Measurements from ENCODE around the gene TREH.

DNA sequence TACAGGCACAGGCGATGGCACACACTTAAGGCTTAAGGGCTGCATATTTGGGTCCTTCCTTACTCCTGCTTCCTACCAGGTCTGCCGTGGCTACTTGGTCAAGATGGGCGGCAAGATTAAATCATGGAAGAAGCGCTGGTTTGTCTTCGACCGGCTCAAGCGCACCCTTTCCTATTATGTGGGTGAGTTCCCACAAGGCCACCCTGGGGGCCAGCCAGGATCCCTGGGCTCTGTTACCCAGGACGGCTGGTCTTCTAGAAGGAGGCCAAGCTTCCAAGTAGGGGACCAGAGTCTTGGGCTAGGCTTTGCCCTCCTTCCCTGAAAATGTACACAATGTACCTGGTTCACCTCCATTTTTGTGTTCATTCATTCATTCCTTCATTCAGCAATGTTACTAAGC is 29.1 kb downstream of the TREH start:
- TF ChIP-seq, protein P1, sequence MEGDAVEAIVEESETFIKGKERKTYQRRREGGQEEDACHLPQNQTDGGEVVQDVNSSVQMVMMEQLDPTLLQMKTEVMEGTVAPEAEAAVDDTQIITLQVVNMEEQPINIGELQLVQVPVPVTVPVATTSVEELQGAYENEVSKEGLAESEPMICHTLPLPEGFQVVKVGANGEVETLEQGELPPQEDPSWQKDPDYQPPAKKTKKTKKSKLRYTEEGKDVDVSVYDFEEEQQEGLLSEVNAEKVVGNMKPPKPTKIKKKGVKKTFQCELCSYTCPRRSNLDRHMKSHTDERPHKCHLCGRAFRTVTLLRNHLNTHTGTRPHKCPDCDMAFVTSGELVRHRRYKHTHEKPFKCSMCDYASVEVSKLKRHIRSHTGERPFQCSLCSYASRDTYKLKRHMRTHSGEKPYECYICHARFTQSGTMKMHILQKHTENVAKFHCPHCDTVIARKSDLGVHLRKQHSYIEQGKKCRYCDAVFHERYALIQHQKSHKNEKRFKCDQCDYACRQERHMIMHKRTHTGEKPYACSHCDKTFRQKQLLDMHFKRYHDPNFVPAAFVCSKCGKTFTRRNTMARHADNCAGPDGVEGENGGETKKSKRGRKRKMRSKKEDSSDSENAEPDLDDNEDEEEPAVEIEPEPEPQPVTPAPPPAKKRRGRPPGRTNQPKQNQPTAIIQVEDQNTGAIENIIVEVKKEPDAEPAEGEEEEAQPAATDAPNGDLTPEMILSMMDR (IDR thresholded peaks at IDR 0.05): no peak
- TF ChIP-seq POLR2A (IDR thresholded peaks at IDR 0.05): no peak
